K562 (cell line): ENCODE data around the gene ORAI2. TPM values are rescaled to one million over a fixed set of nuclear protein-coding genes. Genes with fewer than 3 reads are reported as not detected.

Experiments
- ATAC-seq: fragments of 200-7000 bp; cut with Tn5 transposase; 3 replicates; pipeline ENCODE4 v1.9.1; 2020; ENCODE audit warnings: moderate library complexity
- BruUV-seq: library from RNA; stranded (reverse); fragments of 400-500 nt; replicated peaks from 2 replicates; lab custom pipeline; 2021; lab: Mats Ljungman, UMichigan
- CTCF ChIA-PET: fragments of 300-600 bp; formaldehyde crosslinking; extraction: SDS; loops from one replicate; lab custom pipeline; 2021; ENCODE audit warnings: low intra/inter-chr PET ratio; lab: Yijun Ruan, JAX
- POLR2A ChIA-PET: fragments of 300-600, 350-650 bp; sonication (Branson Sonifier 250); formaldehyde crosslinking; extraction: SDS; loops from one replicate; lab custom pipeline; 2021; ENCODE audit warnings: antibody characterized with exemption, inconsistent platforms; lab: Yijun Ruan, JAX
- DNase-seq, 4 experiments: peaks; one replicate each; pipeline versions ENCODE4 v3.0.0 to v3.0.0-alpha.2; 2011 to 2018; ENCODE audit warnings: low spot score in 3 of 4, mixed read lengths in 3 of 4; ENCODE audit errors: extremely low read depth in 1 of 4
- FAIRE-seq: peaks from 2 replicates; lab custom pipeline; 2011; peaks lifted over from hg19 to GRCh38; lab: Jason Lieb, UNC
- H2AFZ ChIP-seq: 2 replicates; pipeline ENCODE4 v1.6.0; 2011; ENCODE audit warnings: low read depth, low read length, control low read depth, inconsistent platforms
- H3K27ac ChIP-seq: fragments of 200-600 bp; 3 replicates; pipeline ENCODE4 v1.8.0; 2011; ENCODE audit warnings: low read depth, mild to moderate bottlenecking, control low read depth, inconsistent platforms, low read length, moderate library complexity, mixed read lengths; ENCODE audit errors: extremely low read depth
- H3K27me3 ChIP-seq, 2 experiments: fragments of 300-600 bp in 1 of 2; 2 replicates in 1 of 2; 3 replicates in 1 of 2; pipeline versions ENCODE4 v1.6.0 to v1.8.0; 2011; ENCODE audit warnings: inconsistent platforms in 2 of 2, low read length in 2 of 2, mild to moderate bottlenecking in 1 of 2, mixed read lengths in 1 of 2, moderate library complexity in 1 of 2; ENCODE audit not compliant: control insufficient read depth in 2 of 2, insufficient read depth in 2 of 2
- H3K36me3 ChIP-seq: fragments of 300-600 bp; 3 replicates; pipeline ENCODE4 v1.8.0; 2011; ENCODE audit warnings: mild to moderate bottlenecking, low read length, inconsistent platforms; ENCODE audit not compliant: control insufficient read depth, insufficient read depth
- H3K4me1 ChIP-seq, 2 experiments: fragments of 200-600 bp in 1 of 2; replicated peaks in 1 of 2; 2 replicates in 1 of 2; 3 replicates in 1 of 2; pipeline versions ENCODE4 v1.5.1 to v1.8.0; 2011; ENCODE audit warnings: inconsistent platforms in 2 of 2, low read length in 2 of 2, mild to moderate bottlenecking in 1 of 2, mixed read lengths in 1 of 2, moderate library complexity in 1 of 2; ENCODE audit not compliant: control insufficient read depth in 2 of 2, insufficient read depth in 2 of 2
- H3K4me2 ChIP-seq: 2 replicates; pipeline ENCODE4 v1.6.1; 2011; ENCODE audit warnings: low read length, control low read depth, inconsistent platforms, mixed read lengths; ENCODE audit not compliant: insufficient read depth
- H3K4me3 ChIP-seq: fragments of 200-600 bp; sonication (generic), shearing (Covaris generic); 2 replicates; pipeline ENCODE4 v1.5.1; 2016; ENCODE audit warnings: control low read depth, inconsistent platforms
- H3K79me2 ChIP-seq: fragments of 200-600 bp; 3 replicates; pipeline ENCODE4 v1.8.0; 2011; ENCODE audit warnings: low read length, inconsistent platforms; ENCODE audit not compliant: control insufficient read depth, insufficient read depth
- H3K9ac ChIP-seq, 2 experiments: 2 replicates each; pipeline versions ENCODE4 v1.6.0 to v1.6.1; 2011; ENCODE audit warnings: low read depth in 2 of 2, low read length in 2 of 2, control low read depth in 1 of 2, inconsistent platforms in 1 of 2, mild to moderate bottlenecking in 1 of 2, mixed read lengths in 1 of 2; ENCODE audit not compliant: insufficient read depth in 1 of 2
- H3K9me1 ChIP-seq: one replicate; pipeline ENCODE4 v1.6.0; 2011; ENCODE audit warnings: inconsistent platforms, mild to moderate bottlenecking, low read length, moderate library complexity; ENCODE audit not compliant: control insufficient read depth, insufficient read depth
- H3K9me3 ChIP-seq: replicated peaks from 2 replicates; pipeline ENCODE4 v1.5.1; 2011; ENCODE audit warnings: low read depth, low read length, inconsistent platforms; ENCODE audit not compliant: control insufficient read depth, insufficient read depth
- H4K20me1 ChIP-seq: replicated peaks from 2 replicates; pipeline ENCODE4 v1.6.1; 2011; ENCODE audit warnings: low read length, inconsistent platforms, mixed read lengths; ENCODE audit not compliant: control insufficient read depth, insufficient read depth
- CBFB ChIP-seq: sonication (generic); formaldehyde crosslinking; IDR thresholded peaks from 2 replicates; pipeline ENCODE4 v1.4.0; 2020; ENCODE audit warnings: mild to moderate bottlenecking, missing genetic modification reagents
- RREB1 ChIP-seq: fragments of 250-450 bp; sonication (Bioruptor Pico); IDR thresholded peaks from 2 replicates; pipeline ENCODE4 v1.4.0; 2020
- ZNF24 ChIP-seq: fragments of 450-650 bp; IDR thresholded peaks from 2 replicates; pipeline ENCODE4 v1.6.1; 2016
- ZNF449 ChIP-seq: fragments of 250-450 bp; sonication (Bioruptor Pico); IDR thresholded peaks from 2 replicates; pipeline ENCODE4 v1.8.0; 2022; ENCODE audit warnings: moderate library complexity, mild to moderate bottlenecking, inconsistent platforms
- ZNF717 ChIP-seq: fragments of 250-450 bp; sonication (Bioruptor Pico); IDR thresholded peaks from 2 replicates; pipeline ENCODE4 v1.5.0; 2021
- WGBS: fragments of 100-300 bp; shearing (Covaris generic); methylation state at CpG from one replicate; pipeline ENCODE4 v1.1.6; 2016; ENCODE audit warnings: low coverage, mixed read lengths; ENCODE audit not compliant: insufficient coverage; ENCODE audit errors: missing lambda C conversion rate; 5-methylcytosine and 5-hydroxymethylcytosine counted together
- in situ Hi-C: fragments of 300-500 bp; cut with MboI; formaldehyde crosslinking; loops from 4 replicates; pipeline ENCODE4 v1.15.0; 2018; ENCODE audit warnings: inconsistent platforms, mixed read lengths
- intact Hi-C: fragments of 100-400 bp; cut with micrococcal nuclease; formaldehyde crosslinking; loops from 2 replicates; pipeline ENCODE4 v1.14.2; 2022
- polyA plus RNA-seq, 8 experiments: library from polyadenylated mRNA; depleted of rRNA in 4 of 8; stranded (reverse) in 5 of 8; unstranded in 3 of 8; fragments of >200 nt; fragmentation: Nextera tagmentation in 2 of 8; fragmentation: Illumina TruSeq in 1 of 8; extraction: Ambion mirVana in 2 of 8; extraction: Trizol in 1 of 8; gene quantifications; 2 replicates each; pipeline versions ENCODE4 v1.2.1 to v1.2.3, GENCODE V29; 2011 to 2014; ENCODE audit warnings: inconsistent platforms in 1 of 8, missing spikeins in 1 of 8
- total RNA-seq, 7 experiments: library from RNA; depleted of rRNA in 6 of 7; stranded (reverse); fragments of >200 nt in 6 of 7; fragmentation: Illumina TruSeq in 2 of 7; extraction: Trizol in 2 of 7; gene quantifications; 2 replicates each; pipeline versions ENCODE4 v1.2.1 to v1.2.3, GENCODE V29; 2011 to 2021; ENCODE audit warnings: low replicate concordance in 1 of 7

Gene ORAI2
- total and polyA plus RNA-seq, 9 of the 15 experiments (the other 6 are each of a cell fraction or from before 2014, with no cell fraction given): 1.1 to 27.7 (median 9.2) TPM

- peak overlapping the region; percentile 96; a peak in 3 of 4 replicates for H3K9ac ChIP-seq
- FAIRE-seq (no peak), DNase-seq (no peak), ATAC-seq (no peak)
- peaks cover 11 to 61% of the 10 kb centered on the region in 2 experiments; a peak in 3 of 5 replicates for H3K4me1 ChIP-seq
- in situ Hi-C loops: loop anchor here (25.0 kb wide), 2 partner anchors 96 to 196 kb away; partner anchors contain the start of genes POLR2J2, POLR2J3, SPDYE2 and SPDYE2B
- no peak overlapping the region for H3K27ac ChIP-seq
- peaks cover 42% of the 10 kb centered on the region for H3K79me2 ChIP-seq
- ChIA-PET CTCF (interaction anchor here (1.4 kb wide), 1 partner anchor 54 kb away, joined by 4 read pairs; no protein-coding TSS in a partner anchor), POLR2A (no interaction called here)
- H4K20me1 ChIP-seq: no peaks in the 10 kb centered on the region
- H3K4me3 ChIP-seq: peak overlapping the region; percentile 93; the same call in 1 of the 2 replicates
- H3K36me3 ChIP-seq: peaks cover 46% of the 10 kb centered on the region; the same call in 2 of the 3 replicates
- TF ChIP-seq CBFB (CRISPR knock-in tag) (0 out of 2 replicates have a peak, but pooled peaks have one; percentile 30), RREB1 (no peak), ZNF24 (no peak), ZNF449 (CRISPR knock-in tag) (no peak), ZNF717 (CRISPR knock-in tag) (no peak)
- 92% methylated on average over 7 of the region's 7 CpGs for WGBS
- intact Hi-C loops: no loop called here
- peak overlapping the region; percentile 95 for H3K4me2 ChIP-seq
- H3K9me3 ChIP-seq: no peaks in the 10 kb centered on the region
- H2AFZ ChIP-seq: no peak overlapping the region
- no peaks in the 10 kb centered on the region for H3K27me3 ChIP-seq
- peaks cover 5% of the 10 kb centered on the region for H3K9me1 ChIP-seq
- BruUV-seq: no TSS peak
Observed at GRCh38 chr7:102466097-102466496, 32.7 kb downstream of the ORAI2 start.
